Measurements from ENCODE around the gene EIF4E2. TPM values are rescaled to one million over a fixed set of nuclear protein-coding genes. Genes with fewer than 3 reads are reported as not detected.

The EIF4E2 gene
- total RNA-seq, 1 experiment from 2014 or later = 97.8 TPM

GRCh38 chr2:232525199-232525598, 25.3 kb upstream of the EIF4E2 start (continued):
- TF ChIP-seq KAT7 (CRISPR knock-in tag; IDR thresholded peaks at IDR 0.05; ENCODE audit: borderline replicate concordance) (no peak), FOXP1 (CRISPR knock-in tag; IDR thresholded peaks at IDR 0.05; ENCODE audit: borderline replicate concordance) (no peak), ARID4B (CRISPR knock-in tag; IDR thresholded peaks at IDR 0.05; ENCODE audit: borderline replicate concordance) (no peak), JUN (CRISPR knock-in tag; IDR thresholded peaks at IDR 0.05) (no peak), MLX (CRISPR knock-in tag; IDR thresholded peaks at IDR 0.05) (no peak), ZNF423 (CRISPR knock-in tag; IDR thresholded peaks at IDR 0.05) (no peak), ZNF138 (CRISPR knock-in tag; conservative IDR thresholded peaks at IDR 0.05) (no peak)

GRCh38 chr2:232525791-232526371, 24.6 kb upstream of the EIF4E2 start, which contains the start of gene CHRND:
Gene CHRND, plus strand, starts transcription at chr2:232526160. Its CDS starts 56 bp downstream, at chr2:232526216.
- DNase-seq (ENCODE audit: low spot score) (no peak), ATAC-seq (no peak)
- H3K4me3 Mint-ChIP-seq = no peak within 1 kb of the TSS
- CTCF ChIA-PET = interaction anchor here (1.3 to 1.7 kb wide), 5 partner anchors 11 to 158 kb away, joined by 3 to 6 read pairs (median 4); no protein-coding TSS in a partner anchor
- no peaks in the 10 kb centered on the region for H3K9me3 Mint-ChIP-seq
- peaks cover 44% of the 10 kb centered on the region for H3K27me3 Mint-ChIP-seq (ENCODE audit: low read depth)
- no peak within 1 kb of the TSS for H3K27ac Mint-ChIP-seq
- H3K36me3 Mint-ChIP-seq = no peaks in the 10 kb centered on the region
- POLR2A ChIA-PET = interaction anchor here (0.9 kb wide), 1 partner anchor 13 kb away, joined by 4 read pairs; no protein-coding TSS in a partner anchor
- peaks cover 11% of the 10 kb centered on the region for H3K4me1 Mint-ChIP-seq
- TF ChIP-seq FOXJ3 (CRISPR knock-in tag; IDR thresholded peaks at IDR 0.05; ENCODE audit: borderline replicate concordance) (no peak), ESRRA (CRISPR knock-in tag; IDR thresholded peaks at IDR 0.05; ENCODE audit: borderline replicate concordance) (no peak), ARID4B (CRISPR knock-in tag; IDR thresholded peaks at IDR 0.05; ENCODE audit: borderline replicate concordance) (no peak), NFATC4 (CRISPR knock-in tag; IDR thresholded peaks at IDR 0.05) (no peak), ATF3 (CRISPR knock-in tag; conservative IDR thresholded peaks at IDR 0.05) (no peak), ZMAT4 (CRISPR knock-in tag; IDR thresholded peaks at IDR 0.05) (no peak), ELF4 (CRISPR knock-in tag; IDR thresholded peaks at IDR 0.05; ENCODE audit: low read depth) (no peak), ZBTB21 (CRISPR knock-in tag; IDR thresholded peaks at IDR 0.05; ENCODE audit: borderline replicate concordance) (no peak), TCF7 (CRISPR knock-in tag; IDR thresholded peaks at IDR 0.05; ENCODE audit: low read depth) (no peak), NFE2L1 (CRISPR knock-in tag; IDR thresholded peaks at IDR 0.05) (no peak), PRDM15 (CRISPR knock-in tag; IDR thresholded peaks at IDR 0.05) (no peak), FOXP4 (CRISPR knock-in tag; IDR thresholded peaks at IDR 0.05) (no peak), HMGA2 (CRISPR knock-in tag; IDR thresholded peaks at IDR 0.05) (no peak)

Measured in WTC11 (cell line).